ENCODE measurements around the gene ARFGAP2.

The ARFGAP2 gene

DNA sequence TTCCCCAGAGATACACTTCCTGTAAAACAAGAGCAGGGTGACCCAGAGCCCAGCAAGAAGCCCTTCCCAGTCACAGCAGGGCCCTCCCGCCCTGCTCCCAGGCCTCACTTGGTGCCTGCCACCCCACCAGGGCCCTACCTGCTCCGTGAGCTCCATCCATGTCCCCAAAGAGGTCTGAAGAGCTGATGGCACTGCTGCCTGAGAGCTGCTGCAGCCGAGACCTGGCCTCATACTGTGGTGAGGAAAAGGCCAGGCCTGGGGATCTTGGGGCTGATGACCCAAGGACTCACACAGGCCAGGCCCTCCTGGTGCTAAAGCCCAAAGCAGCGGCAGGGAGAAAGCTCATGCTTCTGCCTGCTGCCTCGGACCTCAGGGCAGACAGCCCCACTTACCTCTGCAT, 10.3 kb downstream of the ARFGAP2 start:
- no peak for DNase-seq

DNA sequence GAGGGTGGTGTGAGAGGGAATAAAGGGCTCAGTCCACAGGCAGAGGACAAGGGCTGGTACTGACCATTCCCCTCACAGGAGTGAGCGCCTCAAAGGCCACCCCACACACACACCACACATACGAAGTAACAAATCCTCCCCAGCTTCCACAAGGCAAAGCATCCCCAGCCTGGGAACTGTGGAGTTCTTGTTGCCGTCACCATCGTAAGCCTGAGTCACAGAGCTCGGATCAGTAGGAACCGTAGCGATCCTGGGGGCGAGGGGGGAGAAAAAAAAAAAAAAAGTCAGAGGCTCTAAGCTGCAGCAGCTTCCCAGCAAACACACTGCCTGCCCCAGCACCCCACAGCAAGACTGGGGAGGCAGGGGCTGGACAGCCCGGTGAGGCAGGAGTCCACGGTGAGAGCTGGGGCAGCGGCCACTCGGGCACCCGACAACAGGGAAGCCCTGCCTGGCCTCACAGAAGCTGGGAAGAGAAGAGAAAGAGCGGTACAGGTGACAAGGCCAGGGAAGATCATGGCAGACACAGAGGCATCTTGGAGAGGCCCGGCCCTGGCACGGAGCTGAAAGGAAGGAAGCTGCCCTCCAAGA, 11.3 kb downstream of the ARFGAP2 start:
- no peak for DNase-seq

GRCh38 chr11:47164321-47164720, 12.4 kb downstream of the ARFGAP2 start:
- DNase-seq: no peak

DNA sequence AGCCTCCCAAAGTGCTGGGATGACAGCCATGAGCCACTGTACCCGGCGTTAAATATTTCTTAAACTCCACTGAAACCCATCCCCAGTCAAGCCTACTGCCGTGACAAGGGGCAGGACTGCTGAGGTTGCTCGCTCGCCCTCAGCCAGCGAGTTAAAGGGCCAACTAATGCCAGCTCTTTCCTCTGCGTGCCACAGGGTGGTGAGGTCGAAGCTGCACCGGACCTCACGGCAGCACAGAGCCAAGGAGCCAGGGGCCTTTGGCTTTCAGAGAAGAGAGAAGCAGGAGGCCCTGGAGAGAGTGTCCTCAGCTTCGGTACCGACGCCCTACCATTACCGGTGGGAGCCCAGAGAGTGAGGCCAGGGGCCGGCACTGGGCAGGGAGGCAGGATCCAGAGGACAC, 12.8 kb downstream of the ARFGAP2 start:
- DNase-seq: no peak

DNA sequence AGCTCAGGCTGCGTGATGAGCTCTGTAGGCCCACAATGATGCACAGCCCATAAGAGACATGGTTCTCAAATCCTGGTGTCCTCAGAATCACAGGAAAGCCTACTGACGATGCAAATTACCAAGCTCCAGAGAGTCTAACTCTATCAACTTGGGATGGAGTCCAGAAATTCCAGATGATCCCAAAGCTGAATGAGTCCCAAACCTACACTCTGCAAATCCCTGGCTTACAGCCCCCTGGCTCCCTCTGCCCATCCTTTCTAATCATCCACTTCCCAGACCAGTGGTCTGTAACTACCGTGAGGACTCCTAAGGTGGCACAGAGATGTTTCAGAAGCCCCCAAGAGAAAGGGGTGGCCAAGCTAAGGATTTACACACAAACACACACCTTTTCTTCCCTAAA, 13.5 kb downstream of the ARFGAP2 start:
- no peak for DNase-seq

DNA sequence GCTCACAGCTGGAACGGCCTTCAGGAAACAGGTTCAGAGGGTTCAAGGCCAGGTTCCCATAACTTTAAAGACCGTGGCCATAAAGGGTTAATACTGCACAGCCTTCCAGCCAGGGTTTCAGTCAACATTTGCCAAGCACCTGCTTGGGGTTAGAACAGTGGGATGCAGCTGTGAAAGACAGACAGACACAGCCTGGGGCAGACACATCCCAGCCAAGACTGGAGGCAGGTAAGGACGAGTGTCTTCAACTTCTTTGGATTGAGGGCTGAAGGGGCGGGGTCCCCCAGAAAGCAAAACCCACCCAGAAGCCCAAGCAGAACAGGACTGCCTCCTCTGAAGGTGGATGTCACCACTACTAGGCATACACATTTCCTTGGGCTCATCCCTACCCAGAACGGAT, 14.3 kb downstream of the ARFGAP2 start:
- DNase-seq: no peak

GRCh38 chr11:47161890-47162289, 14.8 kb downstream of the ARFGAP2 start:
- no peak for DNase-seq

DNA sequence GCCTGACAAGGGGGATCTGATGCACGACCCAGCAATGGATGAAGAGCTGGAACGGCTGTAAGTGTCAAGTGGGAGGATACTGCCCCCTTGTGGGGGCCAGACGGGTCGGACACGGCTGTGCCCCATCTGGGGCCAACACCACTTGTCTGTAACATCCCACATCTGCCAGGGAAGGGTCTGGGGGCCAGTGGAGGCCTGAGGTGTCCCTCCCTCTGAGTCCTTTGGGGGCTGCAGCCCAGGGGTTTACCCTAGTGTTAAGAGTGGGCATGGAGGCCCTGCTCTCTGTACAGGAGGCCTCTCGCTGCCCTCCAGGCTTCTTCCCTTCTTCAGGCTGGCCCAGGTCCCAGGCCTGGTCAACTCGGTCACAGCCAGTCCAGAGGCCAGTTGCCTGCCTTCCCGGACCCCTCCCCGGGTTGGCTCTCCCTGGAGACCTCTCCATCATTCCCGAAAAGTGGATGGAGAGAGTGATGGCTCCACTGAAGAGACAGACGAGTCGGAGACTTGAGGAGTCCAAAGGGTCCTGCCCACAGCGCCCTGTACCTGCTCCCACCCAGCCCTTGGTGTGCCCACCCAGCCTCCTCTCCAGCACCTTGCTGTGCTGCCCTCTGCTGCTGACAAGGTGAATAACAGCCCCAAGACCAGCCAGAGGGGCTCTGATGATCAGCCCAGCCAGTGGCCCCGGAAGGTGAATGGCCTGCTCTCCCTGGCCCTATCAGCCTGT, 15.4 kb downstream of the ARFGAP2 start:
- DNase-seq: peak; percentile 56

GRCh38 chr11:47160753-47161133, 15.9 kb downstream of the ARFGAP2 start:
- no peak for DNase-seq

DNA sequence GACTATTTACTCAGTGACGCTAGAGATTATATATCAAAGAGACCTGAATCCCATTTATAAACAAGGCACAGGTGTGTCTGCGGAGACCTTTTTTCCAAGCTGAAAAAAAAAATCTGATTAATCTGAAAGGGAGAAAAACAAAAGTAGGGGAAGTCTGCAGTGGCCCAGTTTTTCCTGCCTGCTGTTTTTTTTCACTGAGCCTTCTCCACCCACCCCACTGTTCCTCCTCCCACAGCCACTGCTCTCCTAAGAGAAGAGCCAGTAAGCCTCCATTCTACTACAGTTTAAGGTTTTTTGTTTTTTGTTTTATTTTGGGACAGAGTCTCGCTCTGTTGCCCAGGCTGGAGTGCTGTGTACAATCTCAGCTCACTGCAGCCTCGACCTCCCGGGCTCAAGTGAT, 18.4 kb downstream of the ARFGAP2 start:
- no peak for DNase-seq

DNA sequence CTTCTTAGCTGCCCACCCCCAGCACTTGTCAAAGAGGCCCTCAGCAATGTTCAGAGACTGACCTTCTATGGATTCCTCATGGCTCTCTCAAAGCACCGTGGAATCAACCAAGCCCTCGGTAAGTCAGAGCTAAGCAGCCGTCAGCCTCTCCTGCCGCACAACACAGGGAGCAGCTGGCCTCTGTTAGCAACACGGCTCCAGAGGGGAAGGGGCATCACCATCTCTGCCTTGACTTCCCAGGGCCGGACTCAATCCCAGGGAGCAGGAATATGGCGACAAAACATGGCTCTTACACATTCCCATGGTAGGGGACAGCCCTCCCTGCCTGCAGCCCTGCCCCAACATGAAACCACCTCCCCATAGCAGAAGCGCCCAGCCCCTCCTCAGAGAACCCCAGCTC, 18.9 kb downstream of the ARFGAP2 start:
- no peak for DNase-seq

GRCh38 chr11:47156951-47157350, 19.7 kb downstream of the ARFGAP2 start:
- no peak for DNase-seq

DNA sequence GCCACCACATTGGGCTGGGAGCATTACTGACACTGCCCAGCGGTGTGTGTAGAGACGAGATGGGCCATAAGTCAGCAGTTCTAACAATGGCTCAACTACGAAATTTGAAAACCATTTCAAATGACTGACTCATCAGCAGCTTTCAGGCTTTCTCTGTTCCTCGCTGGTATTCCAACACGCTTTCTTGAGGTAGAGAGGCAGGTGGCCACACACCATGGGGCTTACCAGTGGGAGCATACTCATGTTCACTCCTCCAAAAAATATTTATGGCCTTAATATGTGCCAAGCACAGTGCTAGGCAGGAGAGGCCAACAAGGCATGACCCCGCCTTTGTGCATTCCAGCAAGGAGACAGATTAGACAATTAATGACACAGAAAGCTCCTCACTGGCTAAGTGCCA, 20.3 kb downstream of the ARFGAP2 start:
- DNase-seq: no peak

DNA sequence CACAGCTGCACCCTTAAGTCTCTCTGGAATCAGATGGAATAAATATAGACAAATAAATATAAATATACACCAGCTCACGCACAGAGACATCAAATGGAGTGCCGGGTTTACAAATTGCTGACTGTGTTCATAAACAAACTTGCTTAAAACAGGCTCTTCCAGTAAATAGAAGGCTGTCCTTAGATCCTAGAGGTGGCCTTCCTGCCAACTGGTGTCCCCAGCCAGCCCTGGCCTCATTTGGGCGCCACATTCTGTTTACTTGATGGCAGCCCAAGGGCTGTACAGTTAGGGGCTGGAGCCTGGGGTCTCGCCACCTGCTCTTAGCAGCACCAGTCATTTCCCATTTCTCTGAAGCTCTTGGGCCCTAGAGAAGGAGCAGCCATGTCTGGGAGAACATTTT, 20.8 kb downstream of the ARFGAP2 start:
- DNase-seq: no peak

- no peak for DNase-seq
Observed at GRCh38 chr11:47154616-47155570, 21.8 kb downstream of the ARFGAP2 start.

GRCh38 chr11:47152953-47153950, 23.4 kb downstream of the ARFGAP2 start:
- DNase-seq: peak; percentile 86

- DNase-seq: peak; percentile 57
Observed at GRCh38 chr11:47152126-47152952, 24.3 kb downstream of the ARFGAP2 start.

DNA sequence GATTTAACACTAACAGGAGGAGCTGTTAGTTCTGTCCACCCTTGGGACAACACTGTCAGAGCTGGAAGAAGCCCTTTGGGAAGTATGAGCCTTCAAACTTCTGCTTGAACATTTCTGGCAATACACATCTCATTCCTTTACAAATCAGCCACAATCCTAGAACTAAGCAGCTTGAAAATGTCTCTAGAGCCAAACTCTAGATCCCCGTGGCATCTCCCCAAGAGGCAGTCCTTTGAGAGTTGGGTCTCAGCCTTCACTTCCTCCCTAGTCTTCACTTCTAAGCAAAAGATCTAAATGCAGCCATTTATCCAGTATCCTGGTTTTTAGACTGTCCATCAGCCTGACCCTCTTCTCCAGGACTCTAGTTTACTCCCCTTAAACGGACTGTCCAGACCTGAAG, 26.9 kb downstream of the ARFGAP2 start:
- no peak for DNase-seq

GRCh38 chr11:47148903-47149531, 27.7 kb downstream of the ARFGAP2 start:
- no peak for DNase-seq

DNA sequence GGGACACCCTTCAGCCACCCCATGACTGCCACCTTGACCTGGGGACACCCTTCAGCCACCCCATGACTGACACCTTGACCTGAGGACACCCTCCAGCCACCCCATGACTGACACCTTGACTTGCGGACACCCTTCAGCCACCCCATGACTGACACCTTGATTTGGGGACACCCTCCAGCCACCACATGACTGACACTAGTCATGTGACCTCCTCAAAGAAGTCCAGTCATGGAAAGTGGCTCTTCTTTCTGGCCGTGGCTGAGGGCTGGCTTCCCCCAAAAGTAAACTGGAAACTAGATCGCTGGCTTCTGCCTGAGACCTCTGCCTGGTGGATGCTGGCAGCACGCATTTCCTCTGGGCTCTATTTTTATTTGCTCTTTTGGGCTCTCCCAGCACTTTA, 28.4 kb downstream of the ARFGAP2 start:
- DNase-seq: no peak

GRCh38 chr11:47147681-47148080, 29.0 kb downstream of the ARFGAP2 start:
- DNase-seq: no peak
